CD14-positive monocyte (primary cell): ENCODE data around the gene ACTR6. TPM values are rescaled to one million over a fixed set of nuclear protein-coding genes. Genes with fewer than 3 reads are reported as not detected.

ENCODE experiments used
- DNase-seq, 3 donors: peaks; one replicate each; pipeline ENCODE4 v3.0.0-alpha.2; 2011 to 2022
- H2AFZ ChIP-seq: 2 replicates; pipeline ENCODE4 v1.6.0; 2012; ENCODE audit warnings: mild to moderate bottlenecking, low read depth, low read length, inconsistent platforms; ENCODE audit not compliant: insufficient read depth, poor library complexity, severe bottlenecking
- H3K27ac ChIP-seq, 2 donors: 1 replicate in 1 of 2; 2 replicates in 1 of 2; pipeline ENCODE4 v1.5.1; 2012 to 2013; ENCODE audit warnings: low read length in 2 of 2, control low read depth in 1 of 2, inconsistent platforms in 1 of 2, low read depth in 1 of 2, mild to moderate bottlenecking in 1 of 2
- H3K27me3 ChIP-seq, 2 donors: one replicate each; pipeline versions ENCODE4 v1.6.0 to v1.6.1; 2011 to 2013; ENCODE audit warnings: low read length in 2 of 2; ENCODE audit not compliant: control insufficient read depth in 2 of 2, insufficient read depth in 2 of 2
- H3K36me3 ChIP-seq, 2 donors: replicated peaks in 1 of 2; 1 replicate in 1 of 2; 2 replicates in 1 of 2; pipeline versions ENCODE4 v1.5.1 to v1.6.1; 2012 to 2013; ENCODE audit warnings: low read length in 2 of 2, control low read depth in 1 of 2, inconsistent platforms in 1 of 2, mild to moderate bottlenecking in 1 of 2; ENCODE audit not compliant: insufficient read depth in 2 of 2, control insufficient read depth in 1 of 2
- H3K4me1 ChIP-seq, 2 donors: 1 replicate in 1 of 2; 2 replicates in 1 of 2; pipeline versions ENCODE4 v1.5.1 to v1.6.1; 2012 to 2013; ENCODE audit warnings: low read length in 2 of 2, control low read depth in 1 of 2, inconsistent platforms in 1 of 2, mild to moderate bottlenecking in 1 of 2, moderate library complexity in 1 of 2; ENCODE audit not compliant: insufficient read depth in 2 of 2, control insufficient read depth in 1 of 2
- H3K4me2 ChIP-seq: replicated peaks from 2 replicates; pipeline ENCODE3; 2012; ENCODE audit warnings: low read length, moderate library complexity, mild to moderate bottlenecking; ENCODE audit not compliant: poor library complexity, severe bottlenecking; ENCODE audit errors: extremely low read depth
- H3K4me3 ChIP-seq, 3 experiments: fragments of 200-600 bp in 1 of 3; sonication (generic) in 1 of 3; replicated peaks in 1 of 3; 1 replicate in 2 of 3; 2 replicates in 1 of 3; pipeline ENCODE4 v1.5.1; 2011 to 2013; ENCODE audit warnings: low read length in 3 of 3, mild to moderate bottlenecking in 3 of 3, control low read depth in 2 of 3, low read depth in 2 of 3, inconsistent platforms in 1 of 3, moderate library complexity in 1 of 3
- H3K79me2 ChIP-seq: 2 replicates; pipeline ENCODE4 v1.6.0; 2012; ENCODE audit warnings: mild to moderate bottlenecking, control low read depth, inconsistent platforms, low read length, moderate library complexity; ENCODE audit not compliant: insufficient read depth
- H3K9ac ChIP-seq: 2 replicates; pipeline ENCODE4 v1.6.0; 2017; ENCODE audit warnings: low read length, mild to moderate bottlenecking; ENCODE audit not compliant: insufficient read depth, poor library complexity, severe bottlenecking
- H3K9me3 ChIP-seq, 2 donors: replicated peaks in 1 of 2; 1 replicate in 1 of 2; 2 replicates in 1 of 2; pipeline versions ENCODE4 v1.5.1 to v1.6.1; 2012 to 2013; ENCODE audit warnings: low read length in 2 of 2, control low read depth in 1 of 2; ENCODE audit not compliant: control insufficient read depth in 1 of 2, insufficient read depth in 1 of 2
- H4K20me1 ChIP-seq: 2 replicates; pipeline ENCODE4 v1.6.0; 2012; ENCODE audit warnings: mild to moderate bottlenecking, low read length, control low read depth, moderate library complexity; ENCODE audit not compliant: insufficient read depth
- H3K27ac Mint-ChIP-seq, 7 donors: one replicate each; pipeline ENCODE4 v1.8.0; 2020; ENCODE audit warnings: mild to moderate bottlenecking in 7 of 7, mixed read lengths in 7 of 7, moderate library complexity in 6 of 7, inconsistent platforms in 2 of 7
- H3K27me3 Mint-ChIP-seq, 3 donors: one replicate each; pipeline ENCODE4 v1.8.0; 2021 to 2022; ENCODE audit warnings: low read depth in 3 of 3, mild to moderate bottlenecking in 3 of 3, mixed read lengths in 3 of 3, moderate library complexity in 3 of 3, inconsistent platforms in 1 of 3
- H3K36me3 Mint-ChIP-seq, 2 donors: one replicate each; pipeline ENCODE4 v1.8.0; 2020; ENCODE audit warnings: mixed read lengths in 2 of 2, inconsistent platforms in 1 of 2, mild to moderate bottlenecking in 1 of 2
- H3K4me1 Mint-ChIP-seq: one replicate; pipeline ENCODE4 v1.8.0; 2020; ENCODE audit warnings: mild to moderate bottlenecking, mixed read lengths
- H3K4me3 Mint-ChIP-seq, 2 donors: one replicate each; pipeline ENCODE4 v1.8.0; 2020; ENCODE audit warnings: mild to moderate bottlenecking in 2 of 2, mixed read lengths in 2 of 2, moderate library complexity in 1 of 2
- H3K9me3 Mint-ChIP-seq, 7 donors: one replicate each; pipeline ENCODE4 v1.8.0; 2020 to 2022; ENCODE audit warnings: mixed read lengths in 7 of 7, mild to moderate bottlenecking in 6 of 7, moderate library complexity in 6 of 7, inconsistent platforms in 2 of 7
- WGBS: methylation state at CpG from one replicate; pipeline ENCODE4 v1.1.5; 2013; ENCODE audit warnings: missing lambda C conversion rate; ENCODE audit not compliant: insufficient coverage; 5-methylcytosine and 5-hydroxymethylcytosine counted together
- intact Hi-C, 2 donors: fragments of 100-400 bp; cut with micrococcal nuclease; formaldehyde crosslinking; loops; one replicate each; pipeline versions ENCODE4 v1.15.0 to v1.15.1; 2023
- polyA plus RNA-seq, 3 donors: library from polyadenylated mRNA; depleted of rRNA in 1 of 3; unstranded in 2 of 3; stranded (reverse) in 1 of 3; fragments of 300-500 nt in 2 of 3; fragments of >200 nt in 1 of 3; fragmentation: Illumina TruSeq in 2 of 3; gene quantifications; 1 replicate in 2 of 3; 2 replicates in 1 of 3; pipeline ENCODE4 v1.2.3, GENCODE V29; 2012 to 2021
- TF ChIP-seq, protein P1 (sequence below): fragments of 200-600 bp; IDR thresholded peaks from one replicate; pipeline ENCODE4 v1.8.0; 2022; ENCODE audit warnings: antibody characterized with exemption, mild to moderate bottlenecking

Gene ACTR6
- polyA plus RNA-seq, 3 donors, result 5.5 to 17.8 (median 16.2) TPM

DNA sequence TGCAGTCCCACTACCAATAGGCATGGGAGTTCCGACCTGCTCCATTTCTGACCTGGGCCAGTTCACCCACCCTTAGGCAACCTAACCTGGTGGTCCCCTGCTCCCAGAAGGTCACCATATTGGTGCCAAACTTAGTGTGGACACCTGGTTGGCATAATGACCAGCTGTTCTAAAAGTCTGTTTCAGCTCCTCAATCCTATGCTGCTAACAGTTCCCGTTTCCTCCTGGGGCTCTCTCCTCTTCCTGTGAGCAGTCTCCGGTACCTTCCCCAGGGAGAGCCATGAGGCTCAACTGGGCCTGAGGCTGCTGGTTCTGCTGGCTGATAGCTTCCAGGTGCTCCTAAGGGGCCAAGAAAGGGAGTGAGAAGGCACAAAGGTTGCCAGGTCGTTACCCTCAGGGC, 42.1 kb upstream of the ACTR6 start:
- DNase-seq, result no peak
- 95% methylated on average over 4 of the region's 4 CpGs for WGBS
- peaks cover 1% of the 10 kb centered on the region in 2 donors for H3K4me1 ChIP-seq
- no peak overlapping the region for H3K4me3 ChIP-seq
- Mint-ChIP-seq H3K27ac (no peak overlapping the region), H3K9me3 (no peaks in the 10 kb centered on the region), H3K36me3 (no peaks in the 10 kb centered on the region), H3K27me3 (peaks cover 0 to 4% (median 3%) of the 10 kb centered on the region in 3 donors), H3K4me3 (no peak overlapping the region), H3K4me1 (peaks cover 7% of the 10 kb centered on the region)
- no peak overlapping the region for H2AFZ ChIP-seq
- intact Hi-C loops, result no loop called here
- no peak overlapping the region for H3K4me2 ChIP-seq
- H4K20me1 ChIP-seq, result no peaks in the 10 kb centered on the region
- no peak overlapping the region for H3K9ac ChIP-seq
- no peaks in the 10 kb centered on the region for H3K27me3 ChIP-seq
- TF ChIP-seq, protein P1, sequence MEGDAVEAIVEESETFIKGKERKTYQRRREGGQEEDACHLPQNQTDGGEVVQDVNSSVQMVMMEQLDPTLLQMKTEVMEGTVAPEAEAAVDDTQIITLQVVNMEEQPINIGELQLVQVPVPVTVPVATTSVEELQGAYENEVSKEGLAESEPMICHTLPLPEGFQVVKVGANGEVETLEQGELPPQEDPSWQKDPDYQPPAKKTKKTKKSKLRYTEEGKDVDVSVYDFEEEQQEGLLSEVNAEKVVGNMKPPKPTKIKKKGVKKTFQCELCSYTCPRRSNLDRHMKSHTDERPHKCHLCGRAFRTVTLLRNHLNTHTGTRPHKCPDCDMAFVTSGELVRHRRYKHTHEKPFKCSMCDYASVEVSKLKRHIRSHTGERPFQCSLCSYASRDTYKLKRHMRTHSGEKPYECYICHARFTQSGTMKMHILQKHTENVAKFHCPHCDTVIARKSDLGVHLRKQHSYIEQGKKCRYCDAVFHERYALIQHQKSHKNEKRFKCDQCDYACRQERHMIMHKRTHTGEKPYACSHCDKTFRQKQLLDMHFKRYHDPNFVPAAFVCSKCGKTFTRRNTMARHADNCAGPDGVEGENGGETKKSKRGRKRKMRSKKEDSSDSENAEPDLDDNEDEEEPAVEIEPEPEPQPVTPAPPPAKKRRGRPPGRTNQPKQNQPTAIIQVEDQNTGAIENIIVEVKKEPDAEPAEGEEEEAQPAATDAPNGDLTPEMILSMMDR, result no peak
- H3K9me3 ChIP-seq, result no peaks in the 10 kb centered on the region
- no peaks in the 10 kb centered on the region for H3K36me3 ChIP-seq
- H3K27ac ChIP-seq, result no peak overlapping the region
- no peaks in the 10 kb centered on the region for H3K79me2 ChIP-seq

DNA sequence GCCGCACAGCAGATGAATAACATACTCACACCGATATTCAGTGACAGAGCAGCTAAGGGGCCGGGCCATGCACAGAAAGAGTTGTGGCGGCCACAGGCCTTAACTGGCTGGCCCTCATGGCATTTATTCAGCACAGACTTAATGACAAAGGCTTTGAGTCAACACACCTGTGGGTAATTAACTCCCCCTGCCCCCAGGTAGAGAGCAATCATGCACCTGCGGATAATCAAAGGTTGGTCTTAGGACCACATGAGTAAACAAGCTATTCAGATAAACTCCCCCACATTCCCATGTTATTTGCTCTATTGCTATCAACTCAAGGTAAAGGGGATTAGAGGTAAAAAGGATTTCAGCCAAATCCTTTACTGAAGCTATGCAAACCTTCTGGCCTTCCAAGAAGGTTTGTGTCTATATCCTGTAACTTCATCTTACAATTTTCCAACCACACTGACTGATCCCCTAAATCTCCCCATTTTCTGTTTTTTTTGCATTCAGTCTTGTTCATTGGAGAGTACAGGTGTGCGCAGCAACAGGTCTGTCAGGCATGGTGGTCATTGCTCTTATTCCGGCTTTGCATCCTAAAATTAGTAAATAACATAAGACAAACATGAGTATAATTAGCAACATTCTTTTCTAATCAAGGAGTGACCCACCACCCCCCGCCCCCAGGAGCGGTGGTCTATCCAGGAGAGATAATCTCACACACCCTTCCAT, 41.1 kb upstream of the ACTR6 start:
- no peaks in the 10 kb centered on the region for H3K36me3 Mint-ChIP-seq
- Histone ChIP-seq H3K4me3 (no peak overlapping the region), H3K9ac (no peak overlapping the region), H4K20me1 (no peaks in the 10 kb centered on the region), H3K4me2 (no peak overlapping the region), H3K27ac (no peak overlapping the region), H3K79me2 (no peaks in the 10 kb centered on the region), H3K9me3 (no peaks in the 10 kb centered on the region), H3K27me3 (no peaks in the 10 kb centered on the region), H2AFZ (no peak overlapping the region), H3K36me3 (no peaks in the 10 kb centered on the region), H3K4me1 (peaks cover 9% of the 10 kb centered on the region in 2 donors)
- H3K27me3 Mint-ChIP-seq, result peaks cover 2 to 4% (median 2%) of the 10 kb centered on the region in 3 donors
- TF ChIP-seq, protein P1, result no peak
- 96% methylated on average over 4 of the region's 9 CpGs for WGBS
- H3K9me3 Mint-ChIP-seq, result no peaks in the 10 kb centered on the region
- peaks cover 14% of the 10 kb centered on the region for H3K4me1 Mint-ChIP-seq
- no peak for DNase-seq
- no peak overlapping the region for H3K27ac Mint-ChIP-seq
- no peak overlapping the region for H3K4me3 Mint-ChIP-seq
- intact Hi-C loops, result no loop called here
